Prostate gland (tissue), 2 donors: ENCODE results near the gene LBHD1.

Experiments used
- POLR2A ChIP-seq: fragments of 450-650 bp; IDR thresholded peaks from one replicate; pipeline ENCODE4 v1.6.1; 2016; ENCODE audit warnings: antibody characterized with exemption, mild to moderate bottlenecking
- TF ChIP-seq, protein P1 (sequence below), 4 experiments: fragments of 200-600 bp in 2 of 4; fragments of 450-650 bp in 2 of 4; sonication (generic) in 2 of 4; IDR thresholded peaks; 1 replicate in 3 of 4; 2 replicates in 1 of 4; pipeline ENCODE4 v1.5.1; 2016 to 2019; ENCODE audit warnings: antibody characterized with exemption in 4 of 4, mild to moderate bottlenecking in 2 of 4, moderate library complexity in 2 of 4

DNA sequence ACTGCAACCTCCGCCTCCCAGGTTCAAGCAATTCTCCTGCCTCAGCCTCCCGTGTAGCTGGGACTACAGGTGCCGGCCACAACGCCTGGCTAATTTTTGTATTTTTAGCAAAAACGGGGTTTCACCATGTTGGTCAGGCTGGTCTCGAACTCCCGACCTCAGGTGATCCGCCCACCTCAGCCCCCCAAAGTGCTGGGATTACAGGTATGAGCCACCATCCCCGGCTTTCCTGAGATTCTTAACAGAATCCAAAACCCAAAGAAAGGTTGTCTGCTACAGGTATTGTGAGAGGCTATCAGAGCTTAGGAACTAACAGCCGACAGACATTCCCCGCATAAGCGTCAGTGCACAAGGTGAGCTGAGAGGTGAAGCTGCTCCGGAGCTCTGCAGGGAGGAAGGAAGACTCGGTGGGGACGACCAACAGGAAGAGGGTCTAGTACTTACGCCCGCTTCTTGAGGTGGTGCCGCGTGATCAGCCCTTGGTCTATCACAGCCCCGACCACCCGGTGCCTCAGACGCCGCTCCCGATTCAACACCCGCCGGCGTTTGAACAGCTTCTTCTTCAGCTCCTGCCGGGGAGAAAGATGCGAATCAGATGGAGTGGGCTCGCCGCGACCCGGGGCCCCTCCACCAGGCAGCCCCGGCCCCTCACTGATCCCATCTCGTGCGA is 7.5 kb downstream of the LBHD1 start:
- TF ChIP-seq, protein P1, sequence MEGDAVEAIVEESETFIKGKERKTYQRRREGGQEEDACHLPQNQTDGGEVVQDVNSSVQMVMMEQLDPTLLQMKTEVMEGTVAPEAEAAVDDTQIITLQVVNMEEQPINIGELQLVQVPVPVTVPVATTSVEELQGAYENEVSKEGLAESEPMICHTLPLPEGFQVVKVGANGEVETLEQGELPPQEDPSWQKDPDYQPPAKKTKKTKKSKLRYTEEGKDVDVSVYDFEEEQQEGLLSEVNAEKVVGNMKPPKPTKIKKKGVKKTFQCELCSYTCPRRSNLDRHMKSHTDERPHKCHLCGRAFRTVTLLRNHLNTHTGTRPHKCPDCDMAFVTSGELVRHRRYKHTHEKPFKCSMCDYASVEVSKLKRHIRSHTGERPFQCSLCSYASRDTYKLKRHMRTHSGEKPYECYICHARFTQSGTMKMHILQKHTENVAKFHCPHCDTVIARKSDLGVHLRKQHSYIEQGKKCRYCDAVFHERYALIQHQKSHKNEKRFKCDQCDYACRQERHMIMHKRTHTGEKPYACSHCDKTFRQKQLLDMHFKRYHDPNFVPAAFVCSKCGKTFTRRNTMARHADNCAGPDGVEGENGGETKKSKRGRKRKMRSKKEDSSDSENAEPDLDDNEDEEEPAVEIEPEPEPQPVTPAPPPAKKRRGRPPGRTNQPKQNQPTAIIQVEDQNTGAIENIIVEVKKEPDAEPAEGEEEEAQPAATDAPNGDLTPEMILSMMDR (IDR thresholded peaks at IDR 0.05): no peak
- no peak for TF ChIP-seq POLR2A
